Kidney tubule cell (primary cell): Measurements from ENCODE around the gene NRDE2.

Experiments
- DNase-seq: peaks from one replicate; pipeline ENCODE4 v3.0.0-alpha.2; 2018; ENCODE audit warnings: low spot score

Gene NRDE2

DNA sequence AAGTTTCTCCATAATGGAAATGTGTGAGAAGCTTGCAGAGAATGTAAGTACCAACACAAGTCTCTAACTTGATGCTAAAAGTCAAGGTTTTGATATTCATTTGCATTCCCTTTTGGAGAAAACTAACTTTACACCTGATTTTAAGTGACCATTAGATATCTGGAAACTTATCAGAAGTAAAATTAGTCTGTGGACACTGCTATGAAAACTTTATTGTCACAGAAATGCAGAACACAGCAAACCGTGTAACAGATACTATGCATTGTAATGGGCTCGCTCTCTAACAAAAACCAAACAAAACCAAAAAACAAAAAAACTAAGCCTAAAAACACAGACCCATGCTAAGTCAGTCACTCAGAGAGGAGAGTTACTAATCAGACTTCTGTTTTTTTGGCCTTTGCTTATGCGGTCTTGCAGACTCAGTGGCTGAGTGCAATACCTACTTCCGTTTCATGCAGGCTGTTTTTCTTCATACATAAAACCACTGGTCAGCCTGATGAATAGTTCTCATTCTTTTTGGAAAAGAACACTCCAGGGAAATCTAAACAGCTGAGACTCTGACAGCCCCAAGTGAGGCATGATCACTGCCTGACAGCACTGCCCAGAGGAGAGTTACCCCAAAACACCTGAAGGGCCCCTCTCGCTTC, 35.7 kb downstream of the NRDE2 start:
- no peak for DNase-seq

DNA sequence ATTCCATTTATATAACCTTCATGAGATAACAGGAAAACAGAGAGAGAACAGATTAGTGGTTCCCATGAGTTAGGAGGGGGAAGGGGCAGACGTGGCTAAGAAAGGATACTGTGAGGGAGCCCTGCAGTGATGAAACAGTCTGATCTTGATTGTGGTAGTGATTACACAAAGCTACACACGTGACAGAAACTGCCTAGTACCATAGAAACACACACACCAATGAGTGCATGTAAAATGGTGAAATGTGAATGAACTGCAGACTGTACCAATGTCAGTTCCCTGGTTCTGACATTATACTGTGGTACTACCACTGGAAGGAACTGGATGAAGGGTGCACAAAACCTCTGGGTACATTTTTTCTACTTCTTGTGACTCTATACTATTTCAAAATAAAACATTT, 36.9 kb downstream of the NRDE2 start:
- no peak for DNase-seq

DNA sequence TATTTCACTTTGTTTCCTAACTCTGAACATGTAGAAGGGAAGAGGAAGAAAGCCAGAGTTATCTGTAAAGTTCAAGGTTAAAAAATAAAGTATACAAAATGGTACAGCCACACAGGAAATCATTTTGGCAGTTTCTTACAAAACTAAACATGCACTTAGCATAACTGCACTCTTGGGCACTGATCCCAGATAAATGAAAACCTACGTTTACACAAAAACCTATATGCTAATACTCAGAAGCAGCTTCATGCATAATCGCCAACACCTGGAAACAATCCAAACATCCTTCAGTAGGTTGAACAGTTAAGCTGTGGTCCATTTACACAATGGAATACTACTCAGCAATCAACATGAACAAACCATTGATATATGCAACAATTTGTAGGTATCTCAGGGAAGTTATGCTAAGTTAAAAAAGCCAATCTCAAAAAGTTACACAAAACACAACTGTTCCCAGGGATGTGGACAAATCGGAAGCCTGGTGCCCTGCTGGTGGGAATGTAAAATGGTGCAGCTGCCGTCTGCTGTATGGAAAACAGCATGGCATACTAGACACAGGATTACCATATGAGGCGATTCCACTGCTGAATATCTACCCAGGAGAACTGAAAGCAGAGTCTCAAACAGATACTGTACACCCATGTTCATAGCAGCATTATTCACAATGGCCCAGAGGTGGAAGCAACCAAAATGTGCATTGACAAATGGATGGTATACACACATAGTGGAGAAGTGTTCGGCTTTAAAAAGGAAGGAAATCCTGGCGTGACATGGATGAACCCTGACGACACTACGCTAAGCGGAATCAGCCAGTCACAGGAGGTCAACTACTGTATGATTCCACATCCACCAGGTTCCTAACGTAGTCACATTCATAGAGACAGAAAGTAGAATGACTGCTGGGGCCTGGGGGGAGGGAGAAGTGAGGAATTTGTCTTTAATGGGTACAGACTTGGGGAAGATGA, 37.7 kb downstream of the NRDE2 start:
- no peak for DNase-seq

DNA sequence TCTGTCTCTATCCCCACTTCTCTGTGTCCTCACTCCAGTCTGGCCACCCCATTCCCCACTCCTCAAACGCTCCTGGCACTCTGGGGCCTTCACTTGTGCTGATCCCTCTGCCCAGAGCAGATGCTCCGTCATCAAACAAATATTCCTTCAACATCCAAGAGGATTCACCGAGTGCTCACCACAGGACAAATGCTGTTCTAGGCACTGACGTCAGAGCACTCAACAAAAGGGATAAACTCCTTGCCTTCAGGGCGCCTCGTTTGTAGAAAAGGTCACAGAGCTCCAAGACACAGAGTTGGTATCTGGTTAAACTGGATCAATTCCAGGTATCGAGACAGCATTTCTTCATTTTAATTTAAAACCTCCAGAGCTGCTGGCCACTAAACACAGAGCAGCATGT, 40.0 kb downstream of the NRDE2 start:
- DNase-seq = no peak

DNA sequence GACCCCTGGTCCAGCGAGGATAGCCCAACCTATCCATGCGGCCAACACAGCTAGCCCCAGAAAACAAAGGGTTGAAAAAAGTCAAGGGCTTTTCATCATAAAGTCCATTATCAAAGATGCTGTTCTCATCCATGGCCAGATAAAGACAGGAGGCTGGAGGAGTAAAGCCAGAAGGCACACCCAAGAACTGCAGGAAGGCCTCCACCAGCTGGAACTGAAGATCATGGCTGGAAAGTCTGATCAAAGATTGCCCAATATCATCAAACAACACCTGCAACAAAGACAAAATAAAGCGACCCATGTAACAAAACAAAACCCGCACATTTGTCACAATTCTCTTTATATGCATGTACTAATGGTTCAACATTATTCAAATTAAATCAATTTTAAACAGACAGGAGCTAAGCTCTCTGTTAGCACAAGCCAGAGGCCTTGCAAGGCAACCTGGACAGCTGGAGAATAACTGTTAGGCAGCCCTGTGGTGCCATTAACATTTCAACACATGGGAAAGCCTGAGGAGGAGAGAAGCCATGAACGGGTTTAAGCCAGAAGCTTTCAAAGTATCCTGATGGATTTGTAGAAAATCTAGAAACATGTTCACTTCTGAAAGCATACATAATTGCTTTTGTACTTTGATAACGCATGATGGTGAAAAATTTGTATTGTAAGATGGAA, 41.3 kb downstream of the NRDE2 start:
- DNase-seq = no peak

DNA sequence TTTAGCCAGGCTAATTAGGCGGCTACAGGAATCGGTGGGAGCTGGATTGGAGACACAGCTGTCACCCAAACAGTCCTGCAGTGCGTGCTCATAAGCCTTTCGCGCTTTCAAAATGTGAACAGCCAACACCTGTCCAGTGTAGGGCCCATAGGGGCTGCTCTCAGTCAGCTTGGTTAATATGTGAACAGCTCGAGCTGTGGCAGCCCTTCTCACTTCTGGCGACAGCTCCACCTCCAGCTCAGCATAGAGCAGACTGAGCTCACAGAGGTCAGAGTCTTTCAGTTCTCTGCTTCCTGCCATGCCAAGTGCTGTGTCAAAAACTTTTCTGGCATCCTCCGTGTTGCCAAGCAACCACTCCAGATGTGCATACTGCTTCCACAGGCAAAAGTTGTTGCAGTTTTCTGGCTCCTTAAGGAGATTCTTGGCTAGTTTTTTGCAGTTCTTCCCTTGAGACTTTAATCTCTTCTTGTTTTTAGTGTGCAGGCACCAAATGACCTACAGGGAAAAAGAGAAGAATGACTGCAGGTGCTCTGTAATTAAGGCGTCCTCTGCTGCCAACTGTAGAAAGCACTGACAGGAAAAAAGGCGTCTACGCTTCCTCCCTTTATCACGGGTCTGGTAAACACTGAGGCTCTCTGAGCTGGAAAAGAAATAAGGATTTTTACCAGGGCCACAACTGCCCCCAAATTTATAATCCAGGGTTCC, 42.9 kb downstream of the NRDE2 start:
- DNase-seq = peak; percentile 36

DNA sequence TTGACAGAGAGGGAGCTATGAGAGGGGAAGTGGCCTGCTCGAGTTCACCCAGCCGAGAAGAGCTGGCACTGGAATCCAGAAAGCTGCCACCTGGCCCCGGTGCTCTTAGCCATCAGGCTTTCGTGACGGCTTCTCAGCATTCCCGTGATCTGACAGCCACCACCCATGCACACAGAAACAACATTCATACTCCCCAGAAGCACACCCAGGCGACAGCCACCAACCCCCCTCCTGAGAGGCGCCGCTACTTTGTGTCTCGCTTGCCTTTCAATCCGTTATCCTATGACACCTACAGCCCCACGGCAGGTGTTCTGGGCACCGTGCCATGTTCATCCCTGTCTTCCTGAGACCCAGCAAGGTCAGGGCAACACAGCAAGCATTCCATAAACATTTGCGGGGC, 44.0 kb downstream of the NRDE2 start:
- no peak for DNase-seq

DNA sequence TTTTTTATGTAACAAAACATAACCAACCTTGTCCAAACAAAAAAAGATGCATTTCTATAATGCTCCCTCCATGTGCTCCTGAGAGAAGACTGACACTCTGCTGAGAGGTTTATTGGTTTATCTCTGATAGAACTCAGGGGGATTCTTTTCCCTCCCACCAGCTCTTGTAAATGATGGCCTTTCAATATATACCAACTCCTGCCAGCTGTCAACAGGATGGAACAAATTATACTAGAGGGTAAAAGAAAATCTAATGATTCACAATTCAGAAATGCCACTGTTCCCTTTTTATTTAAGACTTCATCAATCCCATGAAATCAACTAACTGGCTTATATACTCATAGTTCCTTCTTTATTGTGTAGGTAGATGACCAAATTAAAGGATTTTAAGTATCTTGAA, 50.0 kb downstream of the NRDE2 start:
- no peak for DNase-seq

DNA sequence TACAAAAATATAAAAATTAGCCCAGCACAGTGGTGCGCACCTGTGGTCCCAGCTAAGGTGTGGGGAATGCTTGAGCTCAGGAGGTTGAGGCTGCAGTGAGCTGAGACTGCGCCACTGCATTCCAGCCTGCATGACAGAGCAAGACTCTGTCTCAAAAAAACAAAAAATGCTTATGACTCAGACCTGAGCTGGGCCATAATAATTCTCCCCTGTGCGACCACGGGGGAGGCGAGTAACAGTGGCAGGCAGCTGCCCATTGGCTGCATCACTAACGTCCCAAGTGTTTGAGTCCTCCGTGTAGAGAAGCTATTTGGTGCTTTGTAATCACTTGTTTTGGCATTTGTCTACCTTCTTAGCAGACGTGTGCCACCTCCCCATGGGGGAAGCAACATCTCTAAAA, 50.5 kb downstream of the NRDE2 start:
- peak; percentile 88 for DNase-seq

DNA sequence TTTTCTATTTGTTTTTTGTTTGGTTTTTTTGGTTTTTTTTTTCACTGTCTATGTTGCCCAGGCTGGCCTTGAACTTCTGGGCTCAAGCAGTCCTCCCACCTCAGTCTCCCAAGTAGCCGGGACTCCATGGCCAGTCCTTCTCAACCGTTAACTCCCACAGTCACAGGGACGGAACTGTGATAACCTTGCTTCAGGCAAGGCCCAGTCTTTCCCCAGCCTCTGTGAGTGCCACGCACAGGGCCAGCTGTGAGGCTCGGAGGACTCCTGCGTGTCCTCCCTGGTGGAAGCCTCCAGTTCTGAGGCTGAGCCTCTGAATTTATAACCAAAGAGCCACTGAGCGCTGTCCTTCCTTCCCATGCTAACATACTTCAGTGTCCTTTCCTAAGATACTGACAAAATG, 51.6 kb downstream of the NRDE2 start:
- no peak for DNase-seq

DNA sequence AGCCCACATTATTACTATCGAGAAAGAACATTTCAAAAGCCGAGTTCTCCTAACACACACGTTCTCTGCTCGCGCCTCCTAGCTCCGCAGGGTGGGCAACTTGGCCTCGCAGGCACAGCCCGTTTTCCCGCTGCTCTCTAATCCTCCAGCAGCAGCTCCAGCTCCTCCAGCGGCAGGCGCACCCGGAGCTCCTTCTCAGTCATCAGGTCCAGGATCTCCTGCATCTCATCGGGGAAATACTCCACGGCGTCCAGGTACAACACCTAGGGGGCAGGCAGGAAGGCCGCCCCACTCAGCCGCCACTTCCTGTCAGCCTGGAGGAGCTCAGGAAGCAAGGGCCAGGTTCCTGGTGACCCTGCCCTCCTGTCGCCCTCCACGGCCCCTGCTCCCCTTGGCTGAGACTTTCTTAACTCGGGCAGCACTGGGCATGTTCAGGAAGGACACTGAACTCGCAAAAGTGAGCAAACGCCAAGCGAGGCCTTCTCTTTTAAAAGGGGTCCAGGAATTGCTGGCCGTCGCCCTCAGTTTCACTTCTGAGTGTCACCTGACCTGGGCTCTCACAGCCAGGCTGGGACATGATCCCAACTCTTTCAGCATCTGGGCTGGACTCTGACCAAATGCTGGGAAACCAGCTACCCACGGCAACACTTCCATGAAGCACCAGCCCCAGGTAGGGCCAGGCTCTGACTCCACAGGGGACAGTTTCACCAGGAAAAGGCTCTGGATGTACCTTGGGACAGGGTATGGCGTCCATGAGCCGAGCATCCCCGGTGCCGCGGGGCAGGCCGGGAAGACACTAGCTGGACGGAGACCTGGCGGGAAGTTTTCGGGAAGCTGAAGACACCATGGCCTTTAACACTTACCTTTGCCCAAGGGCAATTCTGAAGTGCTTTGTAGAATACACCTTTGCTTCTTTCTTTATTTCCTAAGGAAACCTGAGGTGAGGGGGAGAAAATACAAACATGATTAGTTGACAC, 53.3 kb downstream of the NRDE2 start:
- DNase-seq = no peak

DNA sequence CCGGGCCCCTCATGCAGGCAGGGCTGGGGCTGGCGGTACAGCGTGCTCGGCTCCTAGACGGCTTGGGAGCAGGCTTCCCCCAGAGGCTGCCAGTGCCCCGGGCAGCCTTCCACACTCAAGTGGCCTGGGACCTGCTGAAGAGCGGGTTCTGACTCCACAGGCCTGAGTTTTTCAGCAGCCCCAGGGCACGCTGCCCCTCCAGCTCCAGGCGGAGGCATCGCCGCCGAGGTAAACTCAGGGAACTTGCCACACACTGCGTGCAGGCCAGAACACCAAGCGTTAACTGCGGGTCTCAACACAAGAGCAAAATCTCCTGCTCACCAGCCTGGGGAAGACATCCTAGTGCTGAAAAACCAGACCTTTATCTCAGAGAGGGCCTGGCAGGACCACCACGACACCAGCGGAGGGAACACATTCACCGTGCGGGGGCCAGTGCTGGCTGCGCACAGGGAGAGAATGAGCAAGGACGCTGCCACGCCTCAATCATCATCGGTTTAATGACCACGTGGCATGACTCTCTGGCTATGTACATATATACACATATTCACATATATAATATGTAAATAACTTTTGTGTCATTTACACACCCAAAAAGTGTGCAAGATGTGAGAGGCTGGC, 54.1 kb downstream of the NRDE2 start:
- no peak for DNase-seq

DNA sequence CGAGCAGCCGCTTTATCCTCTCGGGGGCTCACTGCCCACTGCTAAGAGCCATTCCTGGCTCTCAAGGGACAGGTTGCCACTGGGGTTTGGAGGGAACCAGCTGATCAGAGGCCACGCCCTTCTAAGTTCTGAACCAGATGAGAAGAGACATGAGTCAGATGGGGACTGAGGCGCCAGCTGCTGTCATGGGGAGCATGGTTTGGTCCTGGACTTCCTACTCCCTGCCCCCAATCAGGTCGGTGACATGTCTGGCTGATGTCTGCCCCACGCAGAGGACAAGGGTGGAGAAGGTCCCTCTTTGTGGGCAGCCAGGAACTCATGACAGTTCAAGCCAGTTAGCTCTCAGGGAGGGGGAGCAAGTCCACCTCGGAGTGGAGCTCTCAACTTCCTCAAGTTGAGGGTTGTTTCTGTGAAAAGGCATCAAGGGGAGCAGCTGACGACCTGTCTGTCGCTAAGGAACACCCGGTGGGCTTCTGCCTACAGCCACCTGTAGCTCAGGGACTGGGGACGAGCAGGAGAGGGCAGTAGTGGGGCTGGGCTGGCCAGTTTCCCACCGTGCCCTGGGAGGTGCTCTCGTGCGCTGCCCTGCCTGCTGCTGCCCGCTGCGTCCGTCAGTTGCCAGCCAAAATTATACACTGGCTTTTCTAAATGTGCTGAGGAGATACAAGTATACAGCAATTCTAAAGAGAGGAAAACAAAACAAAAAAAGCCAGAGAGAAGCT, 54.9 kb downstream of the NRDE2 start:
- no peak for DNase-seq

DNA sequence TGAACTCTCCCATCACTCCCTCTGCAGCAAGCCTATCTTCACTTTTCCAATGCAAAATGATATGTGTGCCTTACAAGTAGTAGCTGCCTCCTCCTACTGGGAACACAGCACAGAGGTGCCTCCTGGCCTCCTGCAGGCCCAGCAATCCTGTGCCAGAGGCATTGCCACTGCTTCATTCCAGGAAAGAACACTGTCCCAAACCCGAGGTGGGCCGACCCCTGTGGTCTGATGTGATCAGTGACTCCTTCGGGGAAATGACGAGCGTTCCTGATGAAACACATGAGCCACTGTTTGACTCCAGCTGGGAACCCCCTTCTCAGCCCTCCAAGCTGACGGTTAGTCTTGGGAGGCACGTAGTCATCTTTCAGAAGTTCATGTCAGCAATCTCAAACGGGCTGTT, 55.9 kb downstream of the NRDE2 start:
- no peak for DNase-seq

DNA sequence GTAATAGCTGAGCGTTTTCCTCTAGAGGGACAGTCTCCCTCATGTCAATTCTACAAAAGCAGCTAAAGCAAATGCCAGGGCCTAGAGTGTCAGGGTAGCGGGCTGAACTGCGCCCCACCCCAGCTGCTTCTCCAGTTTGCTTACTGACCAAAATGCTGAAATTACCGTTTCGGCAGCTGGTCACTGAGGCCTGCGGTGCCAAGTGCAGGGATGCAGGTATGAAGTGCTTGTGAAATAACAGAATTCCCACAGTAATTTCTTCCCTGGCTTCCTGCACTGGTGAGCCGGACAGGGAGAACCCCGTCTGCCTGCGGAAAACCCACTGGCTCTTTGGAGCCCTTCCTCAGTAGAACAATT, 56.3 kb downstream of the NRDE2 start:
- DNase-seq = no peak

DNA sequence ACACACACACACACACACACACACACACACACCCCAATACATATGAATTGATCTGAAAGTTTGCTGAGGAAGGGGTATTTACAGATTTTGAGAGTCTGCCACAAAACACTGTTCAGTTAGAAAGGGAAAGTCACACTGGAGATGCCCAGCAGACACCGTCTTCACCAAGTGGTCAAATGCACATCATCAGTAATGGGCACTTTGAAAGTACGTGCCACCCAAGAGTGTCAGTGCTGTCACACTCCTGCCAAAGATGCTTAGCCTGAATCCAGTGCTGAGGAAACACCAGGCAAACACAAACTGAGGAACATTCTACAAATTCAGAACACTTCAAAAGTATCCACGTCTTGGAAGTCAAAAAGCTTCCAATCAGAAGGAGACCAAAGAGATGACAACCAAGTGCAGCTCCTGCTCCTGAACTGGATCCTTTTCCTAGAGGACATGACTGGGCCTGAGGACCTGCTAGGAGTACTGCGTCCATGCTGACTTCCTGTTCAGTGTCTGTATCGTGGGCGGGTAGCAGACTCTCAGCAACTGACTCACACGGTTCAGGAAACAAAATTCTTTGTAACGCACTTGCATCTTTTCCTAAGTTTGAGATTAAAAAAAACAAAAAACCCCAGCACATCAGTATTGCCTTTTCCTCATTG, 56.8 kb downstream of the NRDE2 start:
- peak; percentile 58 for DNase-seq

DNA sequence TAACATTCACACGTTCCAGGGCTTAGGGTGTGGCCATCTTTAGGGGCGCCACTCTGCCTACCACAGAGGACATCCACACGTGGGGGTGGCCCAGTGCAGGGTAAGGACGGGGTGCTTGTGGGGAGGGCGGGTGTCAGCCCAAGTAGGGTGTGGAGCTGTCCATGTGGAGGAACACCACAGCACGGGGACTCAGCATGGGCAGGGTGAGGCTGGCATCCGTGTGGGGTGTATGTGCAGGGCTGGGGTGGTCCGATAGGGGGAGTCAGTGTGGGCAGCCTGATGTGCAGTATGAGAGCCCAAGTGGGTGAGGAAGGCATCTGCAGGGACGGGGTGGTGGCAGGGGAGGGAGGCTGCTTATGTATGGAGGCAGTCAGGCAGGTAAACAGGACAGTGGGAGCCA, 57.7 kb downstream of the NRDE2 start:
- DNase-seq = no peak

DNA sequence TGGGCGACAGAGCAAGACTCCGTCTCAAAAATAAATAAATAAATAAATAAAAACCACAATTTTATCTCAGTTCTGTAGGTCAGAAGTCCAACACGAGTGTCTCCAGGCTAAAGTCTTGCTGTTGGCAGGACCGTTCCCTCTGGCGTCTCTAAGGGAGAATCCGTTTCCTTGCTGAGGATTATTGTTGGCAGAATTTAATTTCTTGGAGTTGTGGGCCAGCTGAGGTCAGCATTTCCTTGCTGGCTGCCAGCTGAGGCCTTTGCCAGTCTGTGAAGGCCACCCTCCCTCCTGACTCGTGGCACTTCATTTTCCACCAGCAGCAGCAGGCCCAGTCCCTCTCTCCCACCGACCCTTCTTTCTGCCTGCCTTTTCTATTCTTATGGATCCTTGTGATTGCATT, 58.2 kb downstream of the NRDE2 start:
- no peak for DNase-seq

DNA sequence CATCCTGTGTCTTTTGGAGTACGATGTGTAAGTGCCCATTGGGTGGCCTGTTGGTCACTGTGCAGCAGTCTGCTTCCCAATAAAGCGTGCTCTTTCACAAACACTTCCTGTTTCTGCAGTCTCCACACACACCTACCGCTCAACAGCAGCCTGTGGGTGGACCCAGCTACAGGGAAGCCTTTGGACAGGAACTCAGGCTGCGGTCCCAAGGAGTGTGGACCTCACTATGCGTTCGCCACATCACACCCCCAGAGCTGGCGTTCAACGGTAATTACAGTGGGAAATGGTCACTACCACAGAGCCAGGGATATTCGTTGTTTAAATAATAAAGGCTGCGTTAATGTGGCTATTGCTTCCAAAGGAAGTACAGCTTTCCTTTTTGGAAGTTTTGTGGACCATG, 59.2 kb downstream of the NRDE2 start:
- no peak for DNase-seq

DNA sequence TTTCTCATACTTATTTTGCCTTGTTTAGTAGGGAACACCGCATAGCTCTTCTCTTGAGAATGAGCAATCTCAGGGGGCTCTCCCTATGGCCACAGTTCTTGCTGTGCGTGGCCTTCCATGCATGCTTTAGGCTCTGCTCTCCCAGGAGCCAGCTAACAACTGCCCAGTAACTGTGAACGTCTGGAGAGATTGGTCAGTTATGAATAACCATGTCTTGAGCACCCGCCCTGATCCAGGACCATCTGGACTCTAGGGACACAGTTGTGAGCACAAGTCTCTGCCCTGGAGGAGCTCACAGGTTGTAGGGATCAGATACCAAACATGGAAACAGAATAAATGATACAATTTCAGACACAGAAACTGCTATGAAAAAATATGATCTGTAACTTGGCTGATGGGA, 63.3 kb downstream of the NRDE2 start:
- no peak for DNase-seq
